ENCODE measurements around the gene EIF5B.

Gene EIF5B

DNA sequence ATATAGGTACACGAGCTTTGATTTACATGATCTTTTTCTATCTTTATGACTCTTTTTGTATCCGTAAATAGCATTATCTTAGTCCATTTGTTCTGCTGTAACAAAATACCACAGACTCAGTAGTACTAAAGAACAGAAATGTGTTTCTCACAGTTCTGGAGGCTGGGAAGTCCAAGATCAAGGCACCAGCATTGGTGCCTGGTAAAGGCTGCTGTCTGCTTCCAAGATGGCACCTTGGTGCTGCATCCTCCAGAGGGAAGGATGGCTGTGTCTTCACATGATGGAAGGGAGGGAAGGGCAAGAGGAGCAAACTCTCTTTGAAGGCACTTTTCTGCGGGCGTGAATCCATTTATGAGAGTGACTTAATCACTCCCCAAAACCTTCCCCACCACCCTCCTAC lies 36.0 kb downstream of the EIF5B start:
- H3K4me3 ChIP-seq (ENCODE audit: insufficient read length, low read depth) = no peak overlapping the region
- no peaks in the 10 kb centered on the region for H3K27me3 ChIP-seq (ENCODE audit: insufficient read depth, insufficient read length)
- no peaks in the 10 kb centered on the region for H3K4me1 ChIP-seq (ENCODE audit: insufficient read depth, insufficient read length)
- DNase-seq (ENCODE audit: low read depth, low spot score) = no peak
- peaks cover 91% of the 10 kb centered on the region for H3K36me3 ChIP-seq (ENCODE audit: insufficient read depth, insufficient read length, low read length)
- no peaks in the 10 kb centered on the region; the same call in 1 of the 2 replicates for H3K9me3 ChIP-seq (ENCODE audit: insufficient read depth, low read length)
- TF ChIP-seq ZNF274 (IDR thresholded peaks at IDR 0.05; ENCODE audit: low read depth, low read length) = no peak
- H3K9ac ChIP-seq (ENCODE audit: insufficient read length, low read depth) = no peak overlapping the region

DNA sequence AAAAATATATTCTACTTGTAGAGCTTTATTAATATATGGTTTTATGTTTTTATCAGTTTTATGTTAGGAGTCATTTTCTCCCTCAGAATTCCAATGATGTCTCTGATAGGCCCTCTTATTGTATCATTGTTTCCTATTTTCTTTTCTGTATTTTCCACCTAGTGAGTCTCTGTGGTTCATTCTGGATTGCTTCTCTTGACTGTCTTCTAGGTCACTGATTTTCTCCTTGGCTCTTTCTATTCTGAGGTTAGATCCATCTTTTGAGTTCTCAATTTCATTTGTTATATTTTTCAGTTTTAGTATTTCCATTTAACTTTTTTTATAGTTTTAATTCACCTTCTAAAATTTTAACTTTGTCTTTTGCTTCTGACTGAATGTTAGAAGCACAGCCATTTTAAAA lies 37.6 kb downstream of the EIF5B start:
- TF ChIP-seq ZNF274 (IDR thresholded peaks at IDR 0.05; ENCODE audit: low read depth, low read length) (no peak), SUZ12 (IDR thresholded peaks at IDR 0.05; ENCODE audit: extremely low read depth, insufficient read depth, insufficient read length) (no peak), YY1 (IDR thresholded peaks at IDR 0.05; ENCODE audit: insufficient read depth, insufficient read length) (no peak)
- no peaks in the 10 kb centered on the region for H3K27me3 ChIP-seq (ENCODE audit: insufficient read depth, insufficient read length)
- peaks cover 92% of the 10 kb centered on the region for H3K36me3 ChIP-seq (ENCODE audit: insufficient read depth, insufficient read length, low read length)
- H3K4me3 ChIP-seq (ENCODE audit: insufficient read length, low read depth) = no peak overlapping the region
- DNase-seq (ENCODE audit: low read depth, low spot score) = no peak
- H3K4me1 ChIP-seq (ENCODE audit: insufficient read depth, insufficient read length) = no peaks in the 10 kb centered on the region
- no peaks in the 10 kb centered on the region; the same call in 1 of the 2 replicates for H3K9me3 ChIP-seq (ENCODE audit: insufficient read depth, low read length)
- H3K9ac ChIP-seq (ENCODE audit: insufficient read length, low read depth) = no peak overlapping the region

DNA sequence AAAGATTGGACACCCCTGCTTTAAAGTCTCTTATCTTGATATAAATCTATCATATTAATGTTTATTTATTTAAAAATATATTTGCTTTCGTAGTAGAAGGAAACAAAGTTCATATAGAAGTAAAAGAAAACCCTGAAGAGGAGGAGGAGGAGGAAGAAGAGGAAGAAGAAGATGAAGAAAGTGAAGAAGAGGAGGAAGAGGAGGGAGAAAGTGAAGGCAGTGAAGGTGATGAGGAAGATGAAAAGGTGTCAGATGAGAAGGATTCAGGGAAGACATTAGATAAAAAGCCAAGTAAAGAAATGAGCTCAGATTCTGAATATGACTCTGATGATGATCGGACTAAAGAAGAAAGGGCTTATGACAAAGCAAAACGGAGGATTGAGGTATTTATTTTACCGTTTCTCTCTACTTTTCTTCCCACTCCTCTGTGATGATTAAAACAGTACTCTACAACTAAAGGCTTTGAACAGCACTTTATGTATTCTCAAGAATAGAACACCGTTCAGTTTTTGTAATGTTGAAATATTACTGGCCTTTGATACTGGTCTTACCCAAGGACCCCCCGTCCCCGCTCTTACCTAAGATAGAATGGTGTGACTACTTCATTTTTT lies 39.2 kb downstream of the EIF5B start:
- no peak for DNase-seq (ENCODE audit: low read depth, low spot score)
- H3K9ac ChIP-seq (ENCODE audit: insufficient read length, low read depth) = no peak overlapping the region
- H3K4me1 ChIP-seq (ENCODE audit: insufficient read depth, insufficient read length) = no peaks in the 10 kb centered on the region
- no peak for TF ChIP-seq ZNF274 (IDR thresholded peaks at IDR 0.05; ENCODE audit: low read depth, low read length)
- no peak for TF ChIP-seq SUZ12 (IDR thresholded peaks at IDR 0.05; ENCODE audit: extremely low read depth, insufficient read depth, insufficient read length)
- TF ChIP-seq YY1 (IDR thresholded peaks at IDR 0.05; ENCODE audit: insufficient read depth, insufficient read length) = no peak
- no peak overlapping the region for H3K4me3 ChIP-seq (ENCODE audit: insufficient read length, low read depth)
- H3K36me3 ChIP-seq (ENCODE audit: insufficient read depth, insufficient read length, low read length) = peaks cover 98% of the 10 kb centered on the region
- H3K27me3 ChIP-seq (ENCODE audit: insufficient read depth, insufficient read length) = no peaks in the 10 kb centered on the region
- no peaks in the 10 kb centered on the region; the same call in 1 of the 2 replicates for H3K9me3 ChIP-seq (ENCODE audit: insufficient read depth, low read length)

DNA sequence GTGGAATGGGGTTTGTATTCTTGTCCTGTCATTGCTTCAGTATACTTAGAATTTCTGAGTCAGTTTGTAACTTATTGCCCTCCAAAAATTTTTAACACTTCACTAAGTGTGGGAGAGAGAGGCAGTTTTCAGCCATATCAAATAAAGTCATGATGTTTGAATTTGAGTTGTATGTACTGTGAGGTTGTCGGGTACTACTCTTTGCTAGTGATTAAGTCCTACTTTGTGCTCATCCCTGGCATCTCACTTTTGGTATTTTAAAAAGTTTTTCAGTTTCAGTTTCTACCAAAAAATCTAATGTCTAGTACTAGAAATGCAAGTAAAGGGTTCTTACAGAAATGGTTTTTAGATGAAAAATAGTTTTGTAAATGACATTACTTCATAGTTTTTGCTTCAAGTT lies 40.7 kb downstream of the EIF5B start:
- no peak for TF ChIP-seq ZNF274 (IDR thresholded peaks at IDR 0.05; ENCODE audit: low read depth, low read length)
- TF ChIP-seq SUZ12 (IDR thresholded peaks at IDR 0.05; ENCODE audit: extremely low read depth, insufficient read depth, insufficient read length) = no peak
- no peak for TF ChIP-seq YY1 (IDR thresholded peaks at IDR 0.05; ENCODE audit: insufficient read depth, insufficient read length)
- H3K36me3 ChIP-seq (ENCODE audit: insufficient read depth, insufficient read length, low read length) = peaks cover 99% of the 10 kb centered on the region
- DNase-seq (ENCODE audit: low read depth, low spot score) = no peak

DNA sequence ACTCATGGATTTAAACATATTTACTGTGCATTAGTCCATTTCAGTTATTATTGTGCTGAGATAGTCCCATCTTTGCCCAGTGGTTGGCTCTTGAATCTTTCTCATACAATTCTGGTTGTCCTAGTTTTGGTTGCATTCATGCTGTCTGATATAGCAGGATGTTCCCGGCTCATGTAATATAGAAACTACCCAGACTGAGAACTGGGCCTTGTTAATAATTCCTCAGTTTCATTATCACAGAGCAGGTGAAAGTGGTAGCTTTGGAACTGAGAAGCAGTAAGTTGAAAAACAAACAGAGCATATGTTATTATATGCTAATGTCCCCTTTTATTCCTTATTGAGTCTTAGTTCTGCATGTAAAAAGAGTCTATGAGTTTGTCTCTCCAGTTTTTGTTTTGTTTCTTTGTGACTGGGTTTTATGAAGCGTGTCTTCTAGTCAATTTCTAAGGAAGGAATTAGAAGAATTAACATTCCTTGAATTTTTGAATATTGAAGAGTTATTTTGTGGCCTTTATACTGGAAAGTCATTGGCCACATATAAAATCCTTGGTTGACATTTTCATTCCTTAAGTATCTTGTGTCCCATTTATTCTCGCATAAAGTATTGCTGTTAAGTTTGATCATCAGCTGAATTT lies 43.3 kb downstream of the EIF5B start:
- DNase-seq (ENCODE audit: low read depth, low spot score) = no peak
- Histone ChIP-seq H3K4me1 (ENCODE audit: insufficient read depth, insufficient read length) (no peaks in the 10 kb centered on the region), H3K4me3 (ENCODE audit: insufficient read length, low read depth) (no peak overlapping the region), H3K36me3 (ENCODE audit: insufficient read depth, insufficient read length, low read length) (peaks cover 93% of the 10 kb centered on the region), H3K27me3 (ENCODE audit: insufficient read depth, insufficient read length) (no peaks in the 10 kb centered on the region), H3K9me3 (ENCODE audit: insufficient read depth, low read length) (no peaks in the 10 kb centered on the region), H3K9ac (ENCODE audit: insufficient read length, low read depth) (no peak overlapping the region)
- TF ChIP-seq ZNF274 (IDR thresholded peaks at IDR 0.05; ENCODE audit: low read depth, low read length) (no peak), SUZ12 (IDR thresholded peaks at IDR 0.05; ENCODE audit: extremely low read depth, insufficient read depth, insufficient read length) (no peak), YY1 (IDR thresholded peaks at IDR 0.05; ENCODE audit: insufficient read depth, insufficient read length) (no peak)

More for the DNA sequence above, 40.7 kb downstream of the EIF5B start:
- H3K27me3 ChIP-seq (ENCODE audit: insufficient read depth, insufficient read length) = no peaks in the 10 kb centered on the region
- no peak overlapping the region for H3K9ac ChIP-seq (ENCODE audit: insufficient read length, low read depth)
- H3K4me3 ChIP-seq (ENCODE audit: insufficient read length, low read depth) = no peak overlapping the region
- no peaks in the 10 kb centered on the region for H3K4me1 ChIP-seq (ENCODE audit: insufficient read depth, insufficient read length)
- no peaks in the 10 kb centered on the region; the same call in 1 of the 2 replicates for H3K9me3 ChIP-seq (ENCODE audit: insufficient read depth, low read length)

DNA sequence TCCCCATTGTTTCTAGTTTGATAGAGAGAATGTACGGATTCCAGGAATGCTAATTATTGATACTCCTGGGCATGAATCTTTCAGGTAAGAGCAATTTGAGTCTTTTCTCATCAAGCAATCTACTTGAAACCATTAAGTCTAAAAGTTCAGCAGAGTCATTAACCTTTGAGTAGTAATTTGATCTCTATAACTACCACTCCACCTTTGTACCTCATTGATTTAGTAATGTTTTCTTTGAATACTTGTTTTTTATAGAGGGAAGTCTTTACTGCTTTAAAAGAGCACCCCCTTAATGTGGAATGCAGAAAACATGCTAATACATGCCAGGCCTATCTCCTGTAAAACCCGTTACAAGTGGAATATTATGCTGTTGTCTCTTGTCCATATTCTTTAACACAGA lies 45.0 kb downstream of the EIF5B start:
- TF ChIP-seq SUZ12 (IDR thresholded peaks at IDR 0.05; ENCODE audit: extremely low read depth, insufficient read depth, insufficient read length) = no peak
- Histone ChIP-seq H3K4me1 (ENCODE audit: insufficient read depth, insufficient read length) (no peaks in the 10 kb centered on the region), H3K9me3 (ENCODE audit: insufficient read depth, low read length) (no peaks in the 10 kb centered on the region), H3K4me3 (ENCODE audit: insufficient read length, low read depth) (no peak overlapping the region), H3K27me3 (ENCODE audit: insufficient read depth, insufficient read length) (no peaks in the 10 kb centered on the region), H3K9ac (ENCODE audit: insufficient read length, low read depth) (no peak overlapping the region), H3K36me3 (ENCODE audit: insufficient read depth, insufficient read length, low read length) (peaks cover 80% of the 10 kb centered on the region)
- no peak for DNase-seq (ENCODE audit: low read depth, low spot score)

DNA sequence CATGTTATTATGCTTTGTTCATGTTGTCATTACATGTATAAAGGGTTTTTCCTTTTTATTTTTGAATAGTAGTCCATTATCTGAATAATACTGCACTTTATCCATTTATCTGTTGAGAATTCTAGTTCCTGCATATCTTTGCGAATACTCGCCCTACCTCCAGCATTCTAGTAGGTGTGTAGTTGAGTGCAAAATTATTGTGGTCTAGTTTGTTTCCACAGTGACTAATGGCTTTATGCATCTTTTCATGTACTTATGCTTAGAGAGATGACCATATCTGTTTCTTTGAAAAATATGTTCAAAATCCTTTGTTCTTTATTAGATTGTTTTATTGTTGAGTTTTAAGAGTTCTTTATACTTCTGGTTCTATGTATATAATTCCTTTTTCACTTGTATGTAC lies 48.8 kb downstream of the EIF5B start:
- no peak overlapping the region for H3K9ac ChIP-seq (ENCODE audit: insufficient read length, low read depth)
- no peaks in the 10 kb centered on the region for H3K4me1 ChIP-seq (ENCODE audit: insufficient read depth, insufficient read length)
- no peaks in the 10 kb centered on the region for H3K27me3 ChIP-seq (ENCODE audit: insufficient read depth, insufficient read length)
- TF ChIP-seq YY1 (IDR thresholded peaks at IDR 0.05; ENCODE audit: insufficient read depth, insufficient read length) = no peak
- TF ChIP-seq ZNF274 (IDR thresholded peaks at IDR 0.05; ENCODE audit: low read depth, low read length) = no peak
- no peak for TF ChIP-seq SUZ12 (IDR thresholded peaks at IDR 0.05; ENCODE audit: extremely low read depth, insufficient read depth, insufficient read length)
- peaks cover 64% of the 10 kb centered on the region for H3K36me3 ChIP-seq (ENCODE audit: insufficient read depth, insufficient read length, low read length)
- no peak overlapping the region for H3K4me3 ChIP-seq (ENCODE audit: insufficient read length, low read depth)
- no peak for DNase-seq (ENCODE audit: low read depth, low spot score)
- H3K9me3 ChIP-seq (ENCODE audit: insufficient read depth, low read length) = no peaks in the 10 kb centered on the region

Measured in NT2/D1 (cell line).